ENCODE results near the gene WDR35.
A peak's percentile ranks its signal among the peaks of the same experiment; 100 is the strongest.

Gene WDR35

DNA sequence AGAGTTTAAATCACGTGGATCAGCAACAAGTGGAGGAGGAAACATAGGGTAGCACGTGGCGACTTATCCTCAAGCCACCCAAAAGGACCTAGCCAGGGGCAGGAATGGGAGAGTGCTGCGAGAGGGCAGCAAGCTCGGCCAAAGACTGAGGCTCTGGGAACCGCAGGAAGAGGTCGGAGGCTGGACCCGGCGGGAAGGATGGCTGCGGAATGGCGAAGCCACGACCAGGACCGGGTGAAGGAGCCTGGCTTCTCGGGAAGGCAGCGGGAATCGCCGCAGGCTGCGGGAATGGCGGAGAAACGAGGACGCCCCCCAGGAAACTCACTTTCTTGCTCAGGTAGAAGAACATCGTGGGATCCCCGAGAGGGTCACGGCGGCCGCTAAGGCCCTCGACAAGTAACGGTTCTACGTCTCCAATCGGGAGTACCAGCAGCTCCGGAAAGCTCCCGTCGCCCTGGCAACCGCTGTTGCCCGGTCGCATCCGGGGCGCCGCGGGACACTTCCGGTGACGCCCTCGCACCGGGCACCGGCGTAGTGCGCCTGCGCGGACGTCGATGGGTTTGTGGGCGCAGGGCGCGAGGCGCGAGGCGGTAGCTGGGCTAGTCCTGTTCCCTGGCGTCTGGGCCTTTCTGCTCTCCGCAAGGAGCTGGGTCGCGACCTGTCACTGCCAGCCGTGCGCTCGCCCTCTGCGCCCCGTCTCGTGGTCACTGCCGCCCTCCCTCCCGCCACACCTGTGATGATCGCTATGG, at the start of gene WDR35:
TSS of gene WDR35 (minus strand) at position 439 of the 749 bp plus-strand sequence. CDS start at position 349, 90 bp downstream.
- DNase-seq (ENCODE audit: low spot score): peak; percentile 94
- Mint-ChIP-seq H3K4me3 (peak within 1 kb of the TSS; percentile 89), H3K36me3 (ENCODE audit: low read depth) (peaks cover 4% of the 10 kb centered on the region), H3K9me3 (peaks cover 4% of the 10 kb centered on the region), H3K4me1 (ENCODE audit: low read depth) (peaks cover 25% of the 10 kb centered on the region), H3K27me3 (ENCODE audit: low read depth) (peaks cover 29% of the 10 kb centered on the region), H3K27ac (peak within 1 kb of the TSS; percentile 78)

DNA sequence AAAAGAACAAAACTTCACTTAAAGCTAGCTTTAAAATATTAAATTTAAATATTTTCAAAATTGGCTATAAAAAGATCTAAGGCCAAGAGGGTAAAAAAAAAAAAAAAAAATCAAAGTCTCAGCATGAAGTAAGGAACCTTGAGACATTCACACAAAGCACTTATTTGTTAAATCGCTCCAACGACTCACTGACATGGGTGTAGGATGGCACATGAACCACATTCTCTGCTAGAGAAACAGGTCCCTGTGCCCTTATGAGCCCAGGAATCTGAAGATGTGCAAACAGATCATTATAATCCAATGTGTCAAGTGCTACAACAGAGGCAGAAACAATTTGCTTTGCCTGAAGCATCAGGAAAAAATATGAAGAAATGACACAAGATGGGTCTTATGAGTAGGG, 47.8 kb upstream of the WDR35 start:
- DNase-seq (ENCODE audit: low spot score): no peak

DNA sequence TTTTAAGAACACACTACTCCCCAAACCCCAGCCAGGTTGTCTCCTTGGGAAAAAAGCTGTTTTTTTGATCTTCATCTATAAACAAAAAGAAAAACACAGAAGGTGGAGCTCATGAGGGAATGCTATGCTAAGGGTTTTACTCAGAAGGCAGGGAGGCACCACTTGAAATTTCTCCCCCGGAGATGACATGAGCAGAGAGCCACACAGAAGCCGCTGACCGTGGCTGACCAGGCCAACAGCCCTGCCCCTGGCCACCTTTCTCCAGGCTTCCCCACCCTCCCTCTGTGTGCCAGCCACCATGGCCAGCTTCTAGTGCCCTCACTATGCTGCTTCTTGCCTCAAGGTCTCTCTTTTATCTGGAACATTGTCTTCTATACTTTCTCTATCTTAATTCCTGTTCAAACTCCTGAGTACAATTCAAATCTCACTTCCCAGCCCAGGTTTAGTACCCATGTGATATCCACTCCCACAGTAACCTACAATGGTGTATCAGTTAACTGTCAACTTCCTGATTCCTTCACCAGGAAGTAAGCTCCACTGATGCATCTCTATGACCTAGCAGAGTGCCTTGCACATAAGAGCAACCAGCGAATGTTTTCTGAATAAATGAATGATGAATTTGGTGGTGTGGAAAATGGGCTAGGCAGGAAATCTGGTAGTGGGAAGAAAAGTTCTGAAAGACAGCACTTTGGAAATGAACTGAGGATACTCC, 46.2 kb upstream of the WDR35 start:
- H3K36me3 Mint-ChIP-seq (ENCODE audit: low read depth): peaks cover 64% of the 10 kb centered on the region
- no peak overlapping the region for H3K4me3 Mint-ChIP-seq
- DNase-seq (ENCODE audit: low spot score): no peak
- H3K27me3 Mint-ChIP-seq (ENCODE audit: low read depth): no peaks in the 10 kb centered on the region
- peak overlapping the region; percentile 76 for H3K27ac Mint-ChIP-seq
- H3K9me3 Mint-ChIP-seq: no peaks in the 10 kb centered on the region
- peaks cover 7% of the 10 kb centered on the region for H3K4me1 Mint-ChIP-seq (ENCODE audit: low read depth)

More for the DNA sequence above, 47.8 kb upstream of the WDR35 start:
- Mint-ChIP-seq H3K36me3 (ENCODE audit: low read depth) (peaks cover 54% of the 10 kb centered on the region), H3K27me3 (ENCODE audit: low read depth) (no peaks in the 10 kb centered on the region), H3K9me3 (no peaks in the 10 kb centered on the region), H3K4me1 (ENCODE audit: low read depth) (peaks cover 7% of the 10 kb centered on the region), H3K4me3 (no peak overlapping the region), H3K27ac (no peak overlapping the region)

DNA sequence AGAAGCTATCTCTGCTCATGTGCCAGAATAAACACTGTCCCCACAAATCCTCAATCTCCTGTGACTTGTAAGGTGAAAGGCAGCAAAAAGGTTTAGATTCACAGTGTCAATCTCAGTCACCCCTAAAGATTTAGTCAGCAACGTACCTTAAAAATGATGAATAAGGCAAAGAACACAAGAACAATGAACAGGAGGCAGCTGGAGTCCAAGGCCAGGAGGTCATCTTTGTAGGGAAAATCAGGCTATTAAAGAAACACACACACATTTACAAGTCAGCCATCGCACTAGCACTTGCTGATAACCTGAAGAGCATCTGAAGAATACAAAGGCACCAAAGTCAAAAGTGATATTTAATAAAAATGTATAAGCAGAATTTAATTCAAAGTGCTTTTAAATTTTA, 44.9 kb upstream of the WDR35 start:
- peaks cover 68% of the 10 kb centered on the region for H3K36me3 Mint-ChIP-seq (ENCODE audit: low read depth)
- H3K4me3 Mint-ChIP-seq: no peak overlapping the region
- no peaks in the 10 kb centered on the region for H3K27me3 Mint-ChIP-seq (ENCODE audit: low read depth)
- no peak for DNase-seq (ENCODE audit: low spot score)
- peaks cover 7% of the 10 kb centered on the region for H3K4me1 Mint-ChIP-seq (ENCODE audit: low read depth)
- H3K27ac Mint-ChIP-seq: no peak overlapping the region
- no peaks in the 10 kb centered on the region for H3K9me3 Mint-ChIP-seq

DNA sequence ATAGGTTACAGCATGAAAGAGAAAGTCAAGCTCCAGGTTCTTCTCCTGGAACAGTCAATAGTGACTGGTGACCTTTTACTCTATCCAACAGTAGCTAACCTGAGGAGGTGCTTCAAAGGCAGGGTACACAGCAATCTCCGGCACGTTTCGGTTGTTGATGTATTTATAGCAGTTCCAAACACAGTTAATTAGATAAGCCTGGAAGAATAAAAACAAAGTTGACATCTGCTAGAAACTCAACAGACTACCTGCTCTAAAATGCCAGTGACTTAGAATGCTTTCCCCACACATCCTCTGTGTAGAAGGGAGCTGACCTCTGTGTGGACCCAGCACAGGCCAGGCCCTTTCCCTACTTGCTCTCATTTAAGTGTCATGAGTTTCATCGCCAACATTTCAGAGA, 44.3 kb upstream of the WDR35 start:
- peaks cover 74% of the 10 kb centered on the region for H3K36me3 Mint-ChIP-seq (ENCODE audit: low read depth)
- H3K4me3 Mint-ChIP-seq: no peak overlapping the region
- no peaks in the 10 kb centered on the region for H3K9me3 Mint-ChIP-seq
- DNase-seq (ENCODE audit: low spot score): no peak
- H3K27ac Mint-ChIP-seq: no peak overlapping the region
- no peaks in the 10 kb centered on the region for H3K27me3 Mint-ChIP-seq (ENCODE audit: low read depth)
- H3K4me1 Mint-ChIP-seq (ENCODE audit: low read depth): peaks cover 7% of the 10 kb centered on the region

DNA sequence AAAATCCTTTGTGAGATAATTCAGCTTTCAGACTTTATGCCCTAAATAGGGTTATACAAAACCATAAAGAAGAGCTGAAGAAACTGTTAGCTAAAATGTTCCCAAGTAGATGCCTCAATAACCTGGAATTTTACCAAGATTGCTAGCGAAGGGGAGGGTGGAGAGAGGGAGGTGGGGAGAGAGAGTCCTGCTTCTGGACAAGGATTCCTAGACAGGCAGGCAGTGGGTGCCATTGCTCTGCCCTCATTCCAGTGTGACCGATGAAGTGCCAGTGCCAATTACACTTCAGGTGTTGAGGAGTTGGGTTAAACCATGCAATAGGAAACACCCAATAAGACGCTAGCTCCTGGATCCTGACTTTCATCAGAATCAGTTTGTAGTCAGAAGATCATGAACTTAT, 43.4 kb upstream of the WDR35 start:
- H3K4me1 Mint-ChIP-seq (ENCODE audit: low read depth): peaks cover 7% of the 10 kb centered on the region
- peaks cover 80% of the 10 kb centered on the region for H3K36me3 Mint-ChIP-seq (ENCODE audit: low read depth)
- H3K4me3 Mint-ChIP-seq: no peak overlapping the region
- no peak for DNase-seq (ENCODE audit: low spot score)
- no peak overlapping the region for H3K27ac Mint-ChIP-seq
- no peaks in the 10 kb centered on the region for H3K27me3 Mint-ChIP-seq (ENCODE audit: low read depth)
- no peaks in the 10 kb centered on the region for H3K9me3 Mint-ChIP-seq

DNA sequence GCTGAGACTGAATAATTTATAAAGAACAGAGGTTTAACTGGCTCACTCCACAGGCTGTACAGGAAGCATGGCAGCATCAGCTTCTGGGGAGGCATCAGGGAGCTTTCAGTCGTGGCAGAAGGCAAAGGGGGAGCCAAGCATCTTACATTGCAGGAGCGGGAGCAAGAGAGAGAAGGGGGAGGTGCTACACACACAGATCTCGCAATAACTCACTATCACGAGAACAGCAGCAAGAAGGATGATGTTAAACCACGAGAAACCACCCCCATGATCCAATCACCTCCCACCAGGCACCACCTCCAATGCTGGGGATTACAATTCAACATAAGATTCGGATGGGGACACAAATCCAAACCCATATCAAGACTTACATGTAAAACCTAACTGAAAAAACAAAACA, 40.3 kb upstream of the WDR35 start:
- no peak overlapping the region for H3K4me3 Mint-ChIP-seq
- H3K9me3 Mint-ChIP-seq: no peaks in the 10 kb centered on the region
- H3K36me3 Mint-ChIP-seq (ENCODE audit: low read depth): peaks cover 56% of the 10 kb centered on the region
- H3K4me1 Mint-ChIP-seq (ENCODE audit: low read depth): no peaks in the 10 kb centered on the region
- H3K27me3 Mint-ChIP-seq (ENCODE audit: low read depth): no peaks in the 10 kb centered on the region
- no peak overlapping the region for H3K27ac Mint-ChIP-seq
- no peak for DNase-seq (ENCODE audit: low spot score)

DNA sequence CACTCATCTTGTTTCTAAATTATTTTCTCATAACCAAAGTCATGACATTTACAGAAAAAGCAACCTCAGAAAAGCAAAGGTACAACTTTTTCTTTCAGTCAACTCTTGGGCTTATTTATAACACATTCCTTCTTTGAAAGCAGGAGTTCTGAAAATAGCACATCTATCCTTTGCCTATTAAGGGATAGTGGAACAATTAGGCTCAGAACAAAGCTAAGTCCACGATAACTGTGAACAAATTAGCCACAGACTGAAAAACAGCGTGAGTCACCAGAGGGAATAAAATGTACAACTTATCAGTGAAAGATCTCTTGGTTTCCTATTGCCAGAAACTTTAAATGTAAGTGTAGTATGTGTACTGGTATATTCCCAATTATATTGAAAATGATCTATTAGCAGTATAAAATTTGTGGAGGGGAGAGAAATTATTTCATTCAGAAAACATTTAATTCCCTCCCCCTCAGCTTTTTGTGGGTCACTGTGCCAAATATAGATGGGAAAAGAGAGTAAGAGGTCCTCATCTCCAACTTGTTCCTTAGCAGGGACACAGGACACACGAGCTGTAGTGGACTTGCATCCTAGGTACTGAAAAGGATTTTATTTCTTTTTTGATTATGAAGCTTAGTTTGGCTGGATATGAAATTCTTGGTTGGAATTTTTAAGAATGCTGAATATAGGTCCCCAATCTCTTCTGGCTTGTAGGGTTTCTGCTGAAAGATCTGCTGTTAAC, 38.0 kb upstream of the WDR35 start:
- H3K4me1 Mint-ChIP-seq (ENCODE audit: low read depth): no peaks in the 10 kb centered on the region
- H3K4me3 Mint-ChIP-seq: no peak overlapping the region
- peaks cover 2% of the 10 kb centered on the region for H3K9me3 Mint-ChIP-seq
- H3K27me3 Mint-ChIP-seq (ENCODE audit: low read depth): no peaks in the 10 kb centered on the region
- H3K36me3 Mint-ChIP-seq (ENCODE audit: low read depth): peaks cover 42% of the 10 kb centered on the region
- H3K27ac Mint-ChIP-seq: no peak overlapping the region
- DNase-seq (ENCODE audit: low spot score): no peak

DNA sequence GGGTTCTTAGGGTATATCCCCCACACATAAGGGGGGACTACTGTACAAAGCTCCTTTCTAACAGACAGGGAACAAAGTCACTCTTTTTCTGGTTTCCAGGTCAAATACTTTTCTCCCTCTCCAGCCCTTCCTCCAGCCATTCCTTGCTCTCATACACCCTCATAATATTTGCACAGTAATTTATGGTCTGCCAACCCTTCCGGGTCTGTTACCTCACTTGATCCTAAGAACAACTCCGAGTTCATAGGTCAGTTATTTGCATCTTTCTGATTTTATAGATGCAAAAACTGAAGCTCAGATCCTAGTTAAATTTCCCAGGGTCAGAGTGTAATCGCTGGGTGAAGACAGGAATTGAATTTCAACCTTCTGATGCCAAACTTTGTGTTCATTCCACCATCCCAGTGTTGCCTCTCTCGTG, 37.4 kb upstream of the WDR35 start:
- Mint-ChIP-seq H3K4me1 (ENCODE audit: low read depth) (no peaks in the 10 kb centered on the region), H3K9me3 (peaks cover 4% of the 10 kb centered on the region), H3K4me3 (no peak overlapping the region), H3K36me3 (ENCODE audit: low read depth) (peaks cover 37% of the 10 kb centered on the region), H3K27me3 (ENCODE audit: low read depth) (no peaks in the 10 kb centered on the region), H3K27ac (no peak overlapping the region)
- DNase-seq (ENCODE audit: low spot score): no peak

DNA sequence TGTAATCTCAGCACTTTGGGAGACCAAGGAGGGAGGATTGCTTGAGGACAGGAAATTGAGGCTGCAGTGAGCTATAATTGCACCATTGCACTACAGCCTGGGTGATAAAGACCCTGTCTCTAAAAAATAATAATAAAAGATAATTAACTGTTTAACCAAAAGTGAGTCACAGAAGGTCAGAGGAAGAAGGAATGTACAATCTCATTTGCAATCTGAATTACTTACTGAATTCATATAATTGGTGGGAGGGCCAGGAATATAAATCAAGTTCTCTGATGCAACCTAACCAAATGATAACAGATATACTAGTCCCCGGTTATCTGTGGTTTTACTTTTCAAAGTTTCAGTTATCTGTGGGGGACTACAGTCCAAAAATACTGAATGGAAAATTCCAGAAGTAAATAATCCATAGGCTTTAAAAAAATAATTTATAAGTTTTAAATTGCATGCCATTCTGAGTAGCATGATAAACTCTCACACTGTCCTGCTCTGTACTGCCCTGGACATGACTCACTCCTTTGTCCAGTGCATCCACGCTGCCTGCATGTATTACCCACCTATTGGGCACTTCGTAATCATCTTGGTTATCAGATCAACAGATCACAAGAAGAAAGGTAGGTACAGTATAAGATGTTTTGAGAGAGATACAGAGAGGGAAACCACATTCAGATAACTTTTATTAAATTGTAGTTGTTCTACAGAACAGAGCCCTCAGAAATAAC, 35.3 kb upstream of the WDR35 start:
- DNase-seq (ENCODE audit: low spot score): no peak
- Mint-ChIP-seq H3K4me1 (ENCODE audit: low read depth) (no peaks in the 10 kb centered on the region), H3K4me3 (no peak overlapping the region), H3K27me3 (ENCODE audit: low read depth) (no peaks in the 10 kb centered on the region), H3K36me3 (ENCODE audit: low read depth) (peaks cover 22% of the 10 kb centered on the region), H3K9me3 (peaks cover 20% of the 10 kb centered on the region), H3K27ac (no peak overlapping the region)

DNA sequence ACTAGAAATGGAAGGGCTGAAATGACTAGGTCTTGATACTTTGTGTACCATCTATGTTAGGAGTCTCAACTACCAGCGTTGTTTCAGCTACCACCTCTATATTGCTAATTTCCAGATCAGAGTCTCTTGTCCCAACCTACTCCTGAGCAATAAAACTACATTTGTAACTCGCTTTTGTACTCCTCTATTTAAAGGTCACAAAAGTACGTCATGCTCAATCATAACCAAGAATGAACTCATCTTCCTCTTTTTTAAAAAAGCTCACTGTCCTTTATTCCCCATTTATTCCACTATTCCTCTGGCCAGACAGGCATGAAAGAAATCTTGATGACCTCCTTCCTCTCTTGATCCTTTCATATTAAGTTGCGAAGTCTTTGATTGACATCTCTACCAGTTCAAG, 33.8 kb upstream of the WDR35 start:
- no peaks in the 10 kb centered on the region for H3K4me1 Mint-ChIP-seq (ENCODE audit: low read depth)
- H3K4me3 Mint-ChIP-seq: no peak overlapping the region
- no peak for DNase-seq (ENCODE audit: low spot score)
- H3K27ac Mint-ChIP-seq: no peak overlapping the region
- peaks cover 6% of the 10 kb centered on the region for H3K36me3 Mint-ChIP-seq (ENCODE audit: low read depth)
- H3K9me3 Mint-ChIP-seq: peaks cover 26% of the 10 kb centered on the region
- H3K27me3 Mint-ChIP-seq (ENCODE audit: low read depth): no peaks in the 10 kb centered on the region

DNA sequence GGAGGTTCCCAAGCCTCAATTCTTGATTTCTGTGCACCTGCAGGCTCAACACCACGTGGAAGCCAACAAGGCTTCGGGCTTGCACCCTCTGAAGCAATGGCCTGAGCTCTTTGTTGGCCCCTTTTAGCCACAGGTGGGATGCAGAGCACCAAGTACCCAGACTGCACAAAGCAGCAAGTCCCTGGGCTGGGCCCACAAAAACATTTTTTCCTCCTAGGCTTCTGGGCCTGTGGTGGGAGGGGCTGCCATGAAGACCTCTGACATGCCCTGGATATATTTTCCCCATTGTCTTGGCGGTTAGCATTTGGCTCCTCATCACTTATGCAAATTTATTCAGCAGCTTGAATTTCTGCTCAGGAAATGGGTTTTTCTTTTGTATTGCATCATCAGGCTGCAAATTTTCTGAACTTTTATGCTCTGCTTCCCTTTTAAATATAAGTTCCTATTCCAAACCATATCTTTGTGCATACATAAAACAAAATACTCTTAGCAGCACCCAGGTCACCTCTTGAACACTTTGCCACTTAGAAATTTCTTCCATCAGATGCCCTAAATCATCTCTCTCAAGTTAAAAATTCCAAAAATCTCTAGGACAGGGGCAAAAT, 31.6 kb upstream of the WDR35 start:
- Mint-ChIP-seq H3K27ac (no peak overlapping the region), H3K27me3 (ENCODE audit: low read depth) (no peaks in the 10 kb centered on the region), H3K4me1 (ENCODE audit: low read depth) (no peaks in the 10 kb centered on the region), H3K4me3 (no peak overlapping the region), H3K9me3 (peaks cover 26% of the 10 kb centered on the region), H3K36me3 (ENCODE audit: low read depth) (peaks cover 1% of the 10 kb centered on the region)
- no peak for DNase-seq (ENCODE audit: low spot score)

DNA sequence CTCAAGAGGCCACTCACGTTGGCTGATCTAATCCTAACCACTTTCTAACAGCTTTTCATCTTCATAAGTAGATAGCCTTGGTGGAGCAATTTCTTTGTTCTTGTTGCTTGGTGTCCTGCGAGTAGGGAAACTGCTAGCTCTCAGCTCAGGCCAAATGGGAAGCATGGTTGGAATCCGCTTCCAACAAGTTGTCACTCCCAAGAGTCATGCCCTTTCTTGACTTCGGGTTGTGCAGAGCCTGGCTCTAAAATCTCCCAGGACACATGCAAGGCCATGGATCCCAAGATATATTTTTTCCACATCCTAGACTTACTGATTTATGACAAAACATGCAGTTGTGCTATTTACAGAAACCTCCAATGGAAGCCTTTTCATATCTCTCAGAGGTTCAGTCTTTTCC, 29.8 kb upstream of the WDR35 start:
- H3K27ac Mint-ChIP-seq: no peak overlapping the region
- no peak overlapping the region for H3K4me3 Mint-ChIP-seq
- no peak for DNase-seq (ENCODE audit: low spot score)
- peaks cover 6% of the 10 kb centered on the region for H3K27me3 Mint-ChIP-seq (ENCODE audit: low read depth)
- H3K4me1 Mint-ChIP-seq (ENCODE audit: low read depth): no peaks in the 10 kb centered on the region
- peaks cover 26% of the 10 kb centered on the region for H3K9me3 Mint-ChIP-seq
- peaks cover 1% of the 10 kb centered on the region for H3K36me3 Mint-ChIP-seq (ENCODE audit: low read depth)

Data from T-helper 2 cell treated with Interferon-gamma antibody and Interleukin-4, amounts not matched to agents 5 μg/mL and 100 μg/mL, for 36 hours (primary cell).